ENCODE data around the gene TWF2. TPM values are rescaled to one million over a fixed set of nuclear protein-coding genes. Genes with fewer than 3 reads are reported as not detected.

Gene TWF2
- total RNA-seq, 4 donors from 2014 or later, result 31.6 to 74.9 (median 55.7) TPM

DNA sequence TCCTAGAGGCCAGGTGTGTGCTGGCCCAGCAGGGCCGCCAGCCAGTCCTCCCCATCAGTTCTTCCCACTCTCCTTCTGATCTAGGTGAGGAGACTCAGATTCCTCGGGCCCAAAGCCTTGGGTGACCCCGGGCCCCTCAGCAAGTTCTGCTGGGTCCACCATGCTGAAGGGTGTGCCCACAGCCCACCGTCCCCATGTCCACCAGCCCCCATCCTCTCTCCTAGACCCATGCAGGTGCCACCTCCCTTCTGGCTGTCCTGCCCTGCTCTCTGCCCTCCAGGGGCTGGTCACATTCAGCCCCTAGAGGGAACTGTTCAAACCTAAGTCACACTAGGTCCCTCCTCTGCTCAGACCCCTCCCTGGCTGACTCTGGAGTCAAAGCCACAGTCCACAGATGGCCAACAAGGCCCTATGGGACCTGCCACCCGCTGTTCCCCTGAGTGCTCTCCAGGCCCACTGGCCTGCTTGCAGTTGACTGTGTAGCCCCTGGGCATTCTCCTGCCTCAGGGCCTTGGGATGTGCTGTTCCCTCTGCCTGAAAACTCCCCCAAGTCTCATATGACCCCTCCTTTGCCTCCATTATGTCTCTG lies 12.6 kb downstream of the TWF2 start:
- 76 to 92% methylated on average over 2 to 5 of the region's 5 CpGs for WGBS, 2 donors
- H3K4me1 ChIP-seq, result peaks cover 0 to 9% (median 5%) of the 10 kb centered on the region in 3 donors
- intact Hi-C loops (cut with DNase I), result no loop called here
- DNase-seq, result no peak
- H3K4me3 ChIP-seq, result no peak overlapping the region
- H3K27ac ChIP-seq, result peak overlapping the region in 1 of 4 donors; percentile 34
- TF ChIP-seq CTCF (IDR thresholded peaks at IDR 0.05) (no peak), POLR2A (IDR thresholded peaks at IDR 0.05) (no peak)
- H3K36me3 ChIP-seq, result peaks cover 27 to 42% (median 32%) of the 10 kb centered on the region in 3 donors
- no peaks in the 10 kb centered on the region for H3K27me3 ChIP-seq
- H3K9me3 ChIP-seq, result no peaks in the 10 kb centered on the region

GRCh38 chr3:52225452-52226228 lies 13.3 kb downstream of the TWF2 start, which contains the start of gene TLR9:
Gene TLR9, minus strand, starts transcription at chr3:52225645. Its CDS starts 116 bp downstream, at chr3:52225529.
- DNase-seq, result no peak
- Histone ChIP-seq H3K9me3 (no peaks in the 10 kb centered on the region), H3K27ac (peak within 1 kb of the TSS in 1 of 4 donors; percentile 34), H3K36me3 (peaks cover 21 to 35% (median 26%) of the 10 kb centered on the region in 3 donors), H3K27me3 (no peaks in the 10 kb centered on the region), H3K4me1 (peaks cover 5 to 15% (median 7%) of the 10 kb centered on the region in 3 donors), H3K4me3 (no peak within 1 kb of the TSS)
- WGBS, 2 donors, result 75 to 80% methylated on average over 1 to 6 of the region's 9 CpGs
- intact Hi-C loops (cut with DNase I), result no loop called here
- TF ChIP-seq CTCF (IDR thresholded peaks at IDR 0.05) (no peak), POLR2A (IDR thresholded peaks at IDR 0.05) (peak in 1 of 4 donors; percentile 51)

DNA sequence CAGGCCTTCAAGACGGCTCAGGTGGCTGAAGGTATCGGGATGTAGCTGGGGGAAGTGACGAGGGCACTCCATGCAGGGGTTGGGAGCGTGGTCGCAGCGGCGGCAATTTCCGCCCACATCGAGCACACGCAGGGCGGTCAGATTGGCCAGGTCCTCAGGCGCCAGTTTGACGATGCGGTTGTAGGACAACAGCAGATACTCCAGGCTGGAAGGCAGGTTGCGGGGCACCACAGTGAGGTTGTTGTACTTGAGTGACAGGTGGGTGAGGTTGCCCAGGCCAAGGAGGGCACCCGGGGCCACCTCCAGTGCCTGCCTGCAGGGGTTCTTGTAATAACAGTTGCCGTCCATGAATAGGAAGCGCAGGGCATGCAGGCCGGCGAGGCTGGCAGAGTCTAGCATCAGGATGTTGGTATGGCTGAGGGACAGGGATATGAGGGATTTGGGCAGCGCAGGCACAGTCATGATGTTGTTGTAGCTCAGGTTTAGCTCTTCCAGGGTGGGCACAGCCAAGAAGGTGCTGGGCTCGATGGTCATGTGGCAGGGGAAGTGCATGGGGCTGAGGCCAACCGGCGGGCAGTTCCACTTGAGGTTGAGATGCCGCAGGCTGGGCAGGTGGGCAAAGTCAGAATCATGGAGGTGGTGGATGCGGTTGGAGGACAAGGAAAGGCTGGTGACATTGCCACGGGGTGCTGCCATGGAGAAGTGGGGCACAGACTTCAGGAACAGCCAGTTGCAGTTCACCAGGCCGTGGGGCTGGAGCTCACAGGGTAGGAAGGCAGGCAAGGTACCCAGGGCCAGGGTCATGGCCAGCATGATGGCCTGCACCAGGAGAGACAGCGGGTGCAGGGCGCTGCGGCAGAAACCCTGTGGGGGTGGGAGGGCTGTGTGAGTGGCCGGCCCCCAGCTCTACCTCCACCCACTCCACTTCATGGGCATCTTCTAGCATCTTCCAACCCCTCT lies 15.2 kb downstream of the TWF2 start:
- TF ChIP-seq POLR2A (IDR thresholded peaks at IDR 0.05) (no peak), CTCF (IDR thresholded peaks at IDR 0.05) (no peak)
- Histone ChIP-seq H3K36me3 (peaks cover 2 to 16% (median 6%) of the 10 kb centered on the region in 3 donors), H3K27ac (no peak overlapping the region), H3K4me3 (no peak overlapping the region), H3K9me3 (no peaks in the 10 kb centered on the region), H3K4me1 (peaks cover 13 to 34% (median 15%) of the 10 kb centered on the region in 3 donors), H3K27me3 (no peaks in the 10 kb centered on the region)
- WGBS, 2 donors, result 90 to 91% methylated on average over 13 to 28 of the region's 32 CpGs
- no peak for DNase-seq
- intact Hi-C loops (cut with DNase I), result loop anchor here (5.0 kb wide), 1 partner anchor 119 kb away; no protein-coding TSS in a partner anchor

DNA sequence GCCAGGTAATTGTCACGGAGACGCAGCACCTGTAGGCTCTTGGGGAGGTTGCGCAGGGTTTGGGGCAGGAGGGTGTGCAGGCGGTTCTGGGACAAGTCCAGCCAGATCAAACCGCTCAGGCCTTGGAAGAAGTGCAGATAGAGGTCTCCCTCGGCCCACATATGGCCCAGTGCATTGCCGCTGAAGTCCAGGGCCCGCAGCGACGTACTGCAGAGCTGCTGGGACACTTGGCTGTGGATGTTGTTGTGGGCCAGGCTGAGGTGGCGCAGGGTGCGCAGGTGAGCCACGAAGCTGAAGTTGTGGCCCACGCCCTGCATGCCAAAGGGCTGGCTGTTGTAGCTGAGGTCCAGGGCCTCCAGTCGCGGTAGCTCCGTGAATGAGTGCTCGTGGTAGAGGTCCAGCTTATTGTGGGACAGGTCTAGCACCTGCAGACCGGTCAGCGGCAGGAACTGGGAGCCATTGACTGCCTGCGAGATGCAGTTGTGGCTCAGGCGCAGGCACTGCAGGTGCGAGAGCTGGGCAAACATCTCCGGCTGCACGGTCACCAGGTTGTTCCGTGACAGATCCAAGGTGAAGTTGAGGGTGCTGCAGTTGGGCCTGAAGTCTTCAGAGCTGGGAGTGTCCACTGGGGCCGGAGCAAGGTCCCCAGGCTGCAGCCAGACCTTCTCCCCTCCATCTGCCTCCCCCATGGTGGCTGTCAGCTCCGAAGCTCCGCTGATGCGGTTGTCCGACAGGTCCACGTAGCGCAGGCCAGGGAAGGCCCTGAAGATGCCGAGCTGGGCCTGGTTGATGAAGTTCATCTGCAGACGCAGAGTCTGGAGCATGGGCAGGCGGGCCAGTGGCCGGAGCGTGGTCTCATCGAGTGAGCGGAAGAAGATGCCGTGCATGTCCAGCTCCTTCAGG lies 16.4 kb downstream of the TWF2 start:
- 84 to 98% methylated on average over 8 to 26 of the region's 41 CpGs for WGBS, 2 donors
- no peak overlapping the region for H3K27ac ChIP-seq
- intact Hi-C loops (cut with DNase I), result loop anchor here (5.0 kb wide), 1 partner anchor 120 kb away; no protein-coding TSS in a partner anchor

More for the DNA sequence above, 16.4 kb downstream of the TWF2 start:
- TF ChIP-seq CTCF (IDR thresholded peaks at IDR 0.05), result no peak
- no peak for TF ChIP-seq POLR2A (IDR thresholded peaks at IDR 0.05)
- Histone ChIP-seq H3K36me3 (peaks cover 0 to 5% (median 0%) of the 10 kb centered on the region in 3 donors), H3K4me1 (peaks cover 16 to 46% (median 26%) of the 10 kb centered on the region in 3 donors), H3K27me3 (no peaks in the 10 kb centered on the region), H3K4me3 (no peak overlapping the region), H3K9me3 (no peaks in the 10 kb centered on the region)
- no peak for DNase-seq

All from esophagus squamous epithelium (tissue), 5 donors.